Uterus (tissue), 4 donors: ENCODE results near the gene ZNF32. TPM values are rescaled to one million over a fixed set of nuclear protein-coding genes. Genes with fewer than 3 reads are reported as not detected.

ENCODE experiments used
- DNase-seq, 2 donors: peaks; one replicate each; pipeline ENCODE4 v3.0.0-alpha.2; 2019 to 2020
- H3K27ac ChIP-seq, 2 donors: fragments of 200-600 bp; sonication (generic); 1 replicate in 1 of 2; 2 replicates in 1 of 2; pipeline ENCODE4 v1.5.1; 2016 to 2018
- H3K27me3 ChIP-seq, 2 donors: fragments of 200-600 bp; sonication (generic); one replicate each; pipeline ENCODE4 v1.5.1; 2018 to 2019; ENCODE audit warnings: control low read depth in 1 of 2
- H3K36me3 ChIP-seq, 2 donors: fragments of 200-600 bp; sonication (generic); one replicate each; pipeline ENCODE4 v1.5.1; 2019; ENCODE audit warnings: control low read depth in 1 of 2
- H3K4me1 ChIP-seq, 2 donors: fragments of 200-600 bp; sonication (generic); one replicate each; pipeline ENCODE4 v1.5.1; 2018 to 2019; ENCODE audit warnings: control low read depth in 1 of 2
- H3K4me3 ChIP-seq, 2 donors: fragments of 200-600 bp; sonication (generic); 1 replicate in 1 of 2; 2 replicates in 1 of 2; pipeline ENCODE4 v1.5.1; 2018 to 2019; ENCODE audit warnings: mild to moderate bottlenecking in 1 of 2
- H3K9me3 ChIP-seq, 2 donors: fragments of 200-600 bp; sonication (generic); one replicate each; pipeline ENCODE4 v1.5.1; 2019; ENCODE audit warnings: control low read depth in 1 of 2
- POLR2A ChIP-seq, 2 donors: fragments of 450-650 bp; IDR thresholded peaks; one replicate each; pipeline ENCODE4 v1.6.1; 2016; ENCODE audit warnings: antibody characterized with exemption in 2 of 2, mild to moderate bottlenecking in 1 of 2, moderate library complexity in 1 of 2
- intact Hi-C: fragments of 100-400 bp; cut with DNase I; formaldehyde crosslinking; loops from one replicate; pipeline ENCODE4 v1.15.1; 2023; ENCODE audit warnings: low total_unique reads
- total RNA-seq, 4 donors: library from RNA; depleted of rRNA in 3 of 4; stranded (reverse); fragments of >200 nt in 3 of 4; gene quantifications; one replicate each; pipeline versions ENCODE4 v1.1.0 to v1.2.4, GENCODE V29; 2014 to 2023
- TF ChIP-seq, protein P1 (sequence below), 4 experiments: fragments of 200-600 bp in 2 of 4; fragments of 450-650 bp in 2 of 4; sonication (generic) in 2 of 4; IDR thresholded peaks; one replicate each; pipeline ENCODE4 v1.5.1; 2016 to 2019; ENCODE audit warnings: antibody characterized with exemption in 4 of 4, mild to moderate bottlenecking in 2 of 4, moderate library complexity in 1 of 4
- donor health status: DM: yes; HTN: yes; CAD: no.

Gene ZNF32
- total RNA-seq, 4 donors from 2014 or later, result 51.2 to 83.5 (median 67.0) TPM

- H3K27me3 ChIP-seq, result no peaks in the 10 kb centered on the region
Measured at GRCh38 chr10:43694526-43694925, 45.8 kb upstream of the ZNF32 start.

DNA sequence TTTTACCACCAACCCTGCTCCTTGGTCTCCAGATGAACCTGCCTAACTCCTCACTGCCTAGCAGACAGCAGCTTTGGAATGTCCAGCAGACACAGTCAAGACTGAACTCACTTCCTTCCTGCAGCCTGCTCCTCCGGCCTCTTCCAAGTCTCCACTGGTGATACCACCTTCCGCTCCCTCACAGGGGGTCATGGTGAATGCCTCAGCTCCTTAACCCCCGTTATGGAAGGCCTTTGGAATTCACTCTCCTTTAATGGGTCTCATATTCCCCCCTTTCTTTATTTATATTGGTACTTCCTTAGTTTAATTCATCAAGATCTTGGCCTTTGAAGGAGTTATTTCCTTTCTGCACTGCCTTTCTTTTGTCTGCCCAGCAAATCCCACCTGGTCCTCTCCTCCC lies 44.9 kb upstream of the ZNF32 start:
- H3K27ac ChIP-seq, result no peak overlapping the region
- H3K9me3 ChIP-seq, result no peaks in the 10 kb centered on the region
- intact Hi-C loops, result loop anchor here (10.0 kb wide), 1 partner anchor 621 kb away; no protein-coding TSS in a partner anchor
- no peak for DNase-seq
- no peaks in the 10 kb centered on the region for H3K36me3 ChIP-seq
- H3K27me3 ChIP-seq, result no peaks in the 10 kb centered on the region
- TF ChIP-seq POLR2A (IDR thresholded peaks at IDR 0.05), result no peak
- TF ChIP-seq, protein P1, sequence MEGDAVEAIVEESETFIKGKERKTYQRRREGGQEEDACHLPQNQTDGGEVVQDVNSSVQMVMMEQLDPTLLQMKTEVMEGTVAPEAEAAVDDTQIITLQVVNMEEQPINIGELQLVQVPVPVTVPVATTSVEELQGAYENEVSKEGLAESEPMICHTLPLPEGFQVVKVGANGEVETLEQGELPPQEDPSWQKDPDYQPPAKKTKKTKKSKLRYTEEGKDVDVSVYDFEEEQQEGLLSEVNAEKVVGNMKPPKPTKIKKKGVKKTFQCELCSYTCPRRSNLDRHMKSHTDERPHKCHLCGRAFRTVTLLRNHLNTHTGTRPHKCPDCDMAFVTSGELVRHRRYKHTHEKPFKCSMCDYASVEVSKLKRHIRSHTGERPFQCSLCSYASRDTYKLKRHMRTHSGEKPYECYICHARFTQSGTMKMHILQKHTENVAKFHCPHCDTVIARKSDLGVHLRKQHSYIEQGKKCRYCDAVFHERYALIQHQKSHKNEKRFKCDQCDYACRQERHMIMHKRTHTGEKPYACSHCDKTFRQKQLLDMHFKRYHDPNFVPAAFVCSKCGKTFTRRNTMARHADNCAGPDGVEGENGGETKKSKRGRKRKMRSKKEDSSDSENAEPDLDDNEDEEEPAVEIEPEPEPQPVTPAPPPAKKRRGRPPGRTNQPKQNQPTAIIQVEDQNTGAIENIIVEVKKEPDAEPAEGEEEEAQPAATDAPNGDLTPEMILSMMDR (IDR thresholded peaks at IDR 0.05), result no peak
- no peaks in the 10 kb centered on the region for H3K4me1 ChIP-seq
- no peak overlapping the region for H3K4me3 ChIP-seq

More at GRCh38 chr10:43694526-43694925, 45.8 kb upstream of the ZNF32 start:
- no peaks in the 10 kb centered on the region for H3K4me1 ChIP-seq
- TF ChIP-seq POLR2A (IDR thresholded peaks at IDR 0.05), result no peak
- intact Hi-C loops, result loop anchor here (10.0 kb wide), 1 partner anchor 620 kb away; no protein-coding TSS in a partner anchor
- no peak overlapping the region for H3K27ac ChIP-seq
- no peak for DNase-seq
- no peak overlapping the region for H3K4me3 ChIP-seq
- H3K36me3 ChIP-seq, result no peaks in the 10 kb centered on the region
- H3K9me3 ChIP-seq, result no peaks in the 10 kb centered on the region

GRCh38 chr10:43692051-43692825 lies 43.6 kb upstream of the ZNF32 start:
- Histone ChIP-seq H3K9me3 (no peaks in the 10 kb centered on the region), H3K27ac (no peak overlapping the region), H3K36me3 (no peaks in the 10 kb centered on the region), H3K27me3 (no peaks in the 10 kb centered on the region), H3K4me3 (no peak overlapping the region), H3K4me1 (no peaks in the 10 kb centered on the region)
- no peak for TF ChIP-seq POLR2A (IDR thresholded peaks at IDR 0.05)
- TF ChIP-seq, protein P1 (IDR thresholded peaks at IDR 0.05), result no peak
- DNase-seq, result no peak
- intact Hi-C loops, result loop anchor here (10.0 kb wide), 1 partner anchor 623 kb away; no protein-coding TSS in a partner anchor

- Histone ChIP-seq H3K4me3 (no peak overlapping the region), H3K36me3 (no peaks in the 10 kb centered on the region), H3K9me3 (no peaks in the 10 kb centered on the region), H3K4me1 (no peaks in the 10 kb centered on the region), H3K27me3 (no peaks in the 10 kb centered on the region), H3K27ac (no peak overlapping the region)
- intact Hi-C loops, result loop anchor here (10.0 kb wide), 1 partner anchor 623 kb away; no protein-coding TSS in a partner anchor
- TF ChIP-seq POLR2A (IDR thresholded peaks at IDR 0.05), result no peak
- TF ChIP-seq, protein P1 (IDR thresholded peaks at IDR 0.05), result no peak
- no peak for DNase-seq
Measured at GRCh38 chr10:43691485-43691884, 42.8 kb upstream of the ZNF32 start.

GRCh38 chr10:43689955-43690771 lies 41.5 kb upstream of the ZNF32 start:
- peak; percentile 17 to 25 for TF ChIP-seq POLR2A (IDR thresholded peaks at IDR 0.05)
- TF ChIP-seq, protein P1 (IDR thresholded peaks at IDR 0.05), result peak; percentile 74 to 96 (median 90)
- intact Hi-C loops, result loop anchor here (10.0 kb wide), 1 partner anchor 625 kb away; no protein-coding TSS in a partner anchor
- DNase-seq, result peak; percentile 78 to 90
- peak overlapping the region; percentile 76 to 78 for H3K27ac ChIP-seq
- peak overlapping the region; percentile 41 to 55 for H3K4me3 ChIP-seq
- no peaks in the 10 kb centered on the region for H3K9me3 ChIP-seq
- no peaks in the 10 kb centered on the region for H3K36me3 ChIP-seq
- H3K4me1 ChIP-seq, result no peaks in the 10 kb centered on the region
- no peaks in the 10 kb centered on the region for H3K27me3 ChIP-seq
